Testis (tissue), 3 donors: ENCODE data around the gene MAP2. TPM values are rescaled to one million over a fixed set of nuclear protein-coding genes. Genes with fewer than 3 reads are reported as not detected.

ENCODE experiments used
- DNase-seq: peaks from one replicate; pipeline ENCODE4 v3.0.0-alpha.2; 2019
- H3K27ac ChIP-seq, 2 donors: fragments of 200-600 bp; sonication (generic); one replicate each; pipeline ENCODE4 v1.5.1; 2019
- H3K27me3 ChIP-seq: fragments of 200-600 bp; sonication (generic); one replicate; pipeline ENCODE4 v1.5.1; 2019
- H3K36me3 ChIP-seq: fragments of 200-600 bp; sonication (generic); one replicate; pipeline ENCODE4 v1.5.1; 2017; ENCODE audit warnings: low read depth; ENCODE audit errors: missing control alignments
- H3K4me1 ChIP-seq: fragments of 200-600 bp; sonication (generic); one replicate; pipeline ENCODE4 v1.5.1; 2019
- H3K4me3 ChIP-seq, 2 donors: fragments of 200-600 bp; sonication (generic); one replicate each; pipeline ENCODE4 v1.5.1; 2017 to 2019
- H3K9me3 ChIP-seq: fragments of 200-600 bp; sonication (generic); one replicate; pipeline ENCODE4 v1.5.1; 2017
- CTCF ChIP-seq, 3 experiments: fragments of 450-650 bp in 2 of 3; fragments of 200-600 bp in 1 of 3; sonication (generic) in 1 of 3; IDR thresholded peaks; one replicate each; pipeline ENCODE4 v1.5.1; 2016 to 2019; ENCODE audit warnings: antibody characterized with exemption in 3 of 3, mild to moderate bottlenecking in 2 of 3, moderate library complexity in 1 of 3
- POLR2A ChIP-seq: fragments of 450-650 bp; IDR thresholded peaks from one replicate; pipeline ENCODE4 v1.6.1; 2017; ENCODE audit warnings: antibody characterized with exemption, mild to moderate bottlenecking, moderate library complexity
- WGBS, 2 donors: methylation state at CpG; one replicate each; pipeline ENCODE4 v1.1.5; 2018; 5-methylcytosine and 5-hydroxymethylcytosine counted together
- intact Hi-C: fragments of 100-400 bp; cut with DNase I; formaldehyde crosslinking; loops from one replicate; pipeline ENCODE4 v1.15.1; 2023; ENCODE audit warnings: low total_unique reads
- polyA plus RNA-seq: library from polyadenylated mRNA; stranded (reverse); fragments of 350-450 nt; fragmentation: Illumina TruSeq; extraction: RNeasy Lipid Tissue Mini Kit (QIAGEN cat#74804); gene quantifications from one replicate; pipeline ENCODE4 v1.2.3, GENCODE V29; 2014; ENCODE audit warnings: low read depth, low replicate concordance; ENCODE audit not compliant: insufficient read depth
- total RNA-seq, 2 donors: library from RNA; depleted of rRNA; stranded (reverse); fragments of >200 nt; gene quantifications; one replicate each; pipeline ENCODE4 v1.2.3, GENCODE V29; 2016

MAP2 gene
- total and polyA plus RNA-seq, 3 donors from 2014 or later: 15.6 to 30.9 (median 20.9) TPM

GRCh38 chr2:209734805-209735204 is 311.0 kb downstream of the MAP2 start:
- TF ChIP-seq CTCF (IDR thresholded peaks at IDR 0.05): no peak
- TF ChIP-seq POLR2A: no peak
- Histone ChIP-seq H3K4me3 (no peak overlapping the region), H3K27ac (no peak overlapping the region), H3K36me3 (no peaks in the 10 kb centered on the region), H3K4me1 (no peaks in the 10 kb centered on the region), H3K27me3 (no peaks in the 10 kb centered on the region), H3K9me3 (no peaks in the 10 kb centered on the region)
- 89 to 91% methylated on average over 3 of the region's 3 CpGs for WGBS, 2 donors
- no peak for DNase-seq
- intact Hi-C loops: no loop called here

- Histone ChIP-seq H3K27ac (no peak overlapping the region), H3K4me3 (no peak overlapping the region), H3K9me3 (no peaks in the 10 kb centered on the region), H3K36me3 (no peaks in the 10 kb centered on the region), H3K4me1 (no peaks in the 10 kb centered on the region), H3K27me3 (no peaks in the 10 kb centered on the region)
- DNase-seq: no peak
- intact Hi-C loops: no loop called here
- TF ChIP-seq CTCF (IDR thresholded peaks at IDR 0.05) (no peak), POLR2A (no peak)
- 79 to 85% methylated on average over 1 of the region's 1 CpG for WGBS, 2 donors
Measured at GRCh38 chr2:209741953-209742352, 318.1 kb downstream of the MAP2 start.

GRCh38 chr2:209753020-209753419 is 329.2 kb downstream of the MAP2 start:
- H3K4me1 ChIP-seq: no peaks in the 10 kb centered on the region
- H3K9me3 ChIP-seq: no peaks in the 10 kb centered on the region
- DNase-seq: no peak
- H3K4me3 ChIP-seq: no peak overlapping the region
- H3K36me3 ChIP-seq: no peaks in the 10 kb centered on the region
- H3K27ac ChIP-seq: no peak overlapping the region
- TF ChIP-seq CTCF (IDR thresholded peaks at IDR 0.05) (no peak), POLR2A (no peak)
- H3K27me3 ChIP-seq: no peaks in the 10 kb centered on the region
- 54 to 61% methylated on average over 3 of the region's 3 CpGs for WGBS, 2 donors
- intact Hi-C loops: no loop called here

- Histone ChIP-seq H3K4me1 (no peaks in the 10 kb centered on the region), H3K27me3 (no peaks in the 10 kb centered on the region), H3K4me3 (no peak overlapping the region), H3K27ac (no peak overlapping the region), H3K36me3 (no peaks in the 10 kb centered on the region), H3K9me3 (no peaks in the 10 kb centered on the region)
- intact Hi-C loops: no loop called here
- DNase-seq: no peak
- TF ChIP-seq POLR2A (no peak), CTCF (IDR thresholded peaks at IDR 0.05) (no peak)
Measured at GRCh38 chr2:209757163-209757562, 333.3 kb downstream of the MAP2 start.

GRCh38 chr2:209761566-209761965 is 337.7 kb downstream of the MAP2 start:
- Histone ChIP-seq H3K36me3 (no peaks in the 10 kb centered on the region), H3K4me3 (no peak overlapping the region), H3K27me3 (no peaks in the 10 kb centered on the region), H3K9me3 (no peaks in the 10 kb centered on the region), H3K4me1 (no peaks in the 10 kb centered on the region), H3K27ac (no peak overlapping the region)
- WGBS, 2 donors: 68 to 71% methylated on average over 2 of the region's 2 CpGs
- intact Hi-C loops: no loop called here
- DNase-seq: no peak
- TF ChIP-seq POLR2A (no peak), CTCF (IDR thresholded peaks at IDR 0.05) (no peak)
